GM19468 (cell line): Measurements from ENCODE around the gene LCE2B.
"Not testable (repeated sequence)": the region's sequence is repeated elsewhere in the genome, so short reads cannot be mapped to it uniquely, and the experiment has no call there.

ENCODE experiments used
- ATAC-seq: cut with Tn5 transposase; IDR thresholded peaks from one replicate; pipeline ENCODE4 v1.9.1; 2021; ENCODE audit warnings: mild to moderate bottlenecking, moderate library complexity, moderate number of reproducible peaks; ENCODE audit not compliant: unreplicated experiment; ENCODE audit errors: extremely low read depth

LCE2B gene

GRCh38 chr1:152685823-152686222 lies at the start of gene LCE2B:
Gene LCE2B, plus strand, starts transcription at chr1:152686123. Its CDS starts 721 bp downstream, at chr1:152686844.
- ATAC-seq: not testable (repeated sequence)

GRCh38 chr1:152640351-152640750 lies 45.6 kb upstream of the LCE2B start:
- ATAC-seq: no peak

GRCh38 chr1:152643945-152644344 lies 42.0 kb upstream of the LCE2B start:
- no peak for ATAC-seq

- no peak for ATAC-seq
Observed at GRCh38 chr1:152645146-152645545, 40.8 kb upstream of the LCE2B start.

- no peak for ATAC-seq
Observed at GRCh38 chr1:152646656-152647055, 39.3 kb upstream of the LCE2B start.

GRCh38 chr1:152654110-152654509 lies 31.8 kb upstream of the LCE2B start:
- ATAC-seq: no peak

- ATAC-seq: no peak
Observed at GRCh38 chr1:152656459-152656858, 29.5 kb upstream of the LCE2B start.

GRCh38 chr1:152657677-152658076 lies 28.2 kb upstream of the LCE2B start:
- no peak for ATAC-seq

- ATAC-seq: no peak
Observed at GRCh38 chr1:152658649-152659048, 27.3 kb upstream of the LCE2B start.

GRCh38 chr1:152663098-152663497 lies 22.8 kb upstream of the LCE2B start, which contains the start of gene LCE2D:
Gene LCE2D, plus strand, starts transcription at chr1:152663380. Its CDS starts 726 bp downstream, at chr1:152664106.
- ATAC-seq: no peak

- ATAC-seq: not testable (repeated sequence)
Observed at GRCh38 chr1:152666171-152666570, 19.8 kb upstream of the LCE2B start.

GRCh38 chr1:152667648-152668047 lies 18.3 kb upstream of the LCE2B start:
- no peak for ATAC-seq

GRCh38 chr1:152673016-152673415 lies 12.9 kb upstream of the LCE2B start:
- ATAC-seq: no peak

- ATAC-seq: not testable (repeated sequence)
Observed at GRCh38 chr1:152674983-152675382, 10.9 kb upstream of the LCE2B start, which contains the start of gene LCE2C. Gene LCE2C, plus strand, starts transcription at chr1:152675279. Its CDS starts 737 bp downstream, at chr1:152676016.

GRCh38 chr1:152679459-152679858 lies 6.5 kb upstream of the LCE2B start:
- no peak for ATAC-seq

- ATAC-seq: no peak
Observed at GRCh38 chr1:152681616-152682015, 4.3 kb upstream of the LCE2B start.

- ATAC-seq: no peak
Observed at GRCh38 chr1:152683846-152684245, 2.1 kb upstream of the LCE2B start.

GRCh38 chr1:152697701-152698600 lies 12.0 kb downstream of the LCE2B start, which contains the start of gene LCE2A:
Gene LCE2A, plus strand, starts transcription at chr1:152698345. Its CDS starts 557 bp downstream, at chr1:152698902.
- no peak for ATAC-seq

GRCh38 chr1:152699746-152700145 lies 13.8 kb downstream of the LCE2B start:
- no peak for ATAC-seq

GRCh38 chr1:152707860-152708259 lies 21.9 kb downstream of the LCE2B start, which contains the start of gene LCE4A:
Gene LCE4A, plus strand, starts transcription at chr1:152708160. Its CDS starts 916 bp downstream, at chr1:152709076.
- no peak for ATAC-seq

- no peak for ATAC-seq
Observed at GRCh38 chr1:152718238-152718637, 32.3 kb downstream of the LCE2B start.
